Measurements from ENCODE around the gene AHCYL2. TPM values are rescaled to one million over a fixed set of nuclear protein-coding genes. Genes with fewer than 3 reads are reported as not detected.

AHCYL2 gene
- total RNA-seq, 1 donor = 8.6 TPM

GRCh38 chr7:129199406-129199805 is 25.4 kb upstream of the AHCYL2 start:
- DNase-seq (ENCODE audit: low read depth) = no peak
- H3K4me3 ChIP-seq (ENCODE audit: low read depth, low read length) = no peak overlapping the region
- no peak for TF ChIP-seq CTCF (IDR thresholded peaks at IDR 0.05; ENCODE audit: insufficient read depth, low read depth, low read length)

GRCh38 chr7:129202058-129202777 is 22.6 kb upstream of the AHCYL2 start:
- TF ChIP-seq CTCF (IDR thresholded peaks at IDR 0.05; ENCODE audit: insufficient read depth, low read depth, low read length) = no peak
- DNase-seq (ENCODE audit: low read depth) = no peak
- H3K4me3 ChIP-seq (ENCODE audit: low read depth, low read length) = no peak overlapping the region

- no peak overlapping the region for H3K4me3 ChIP-seq (ENCODE audit: low read depth, low read length)
- no peak for DNase-seq (ENCODE audit: low read depth)
- TF ChIP-seq CTCF (IDR thresholded peaks at IDR 0.05; ENCODE audit: insufficient read depth, low read depth, low read length) = no peak
Observed at GRCh38 chr7:129203050-129203741, 21.6 kb upstream of the AHCYL2 start.

GRCh38 chr7:129205126-129205818 is 19.6 kb upstream of the AHCYL2 start:
- TF ChIP-seq CTCF (IDR thresholded peaks at IDR 0.05; ENCODE audit: insufficient read depth, low read depth, low read length) = no peak
- H3K4me3 ChIP-seq (ENCODE audit: low read depth, low read length) = no peak overlapping the region
- DNase-seq (ENCODE audit: low read depth) = no peak

GRCh38 chr7:129205987-129206785 is 18.6 kb upstream of the AHCYL2 start:
- DNase-seq (ENCODE audit: low read depth) = no peak
- no peak overlapping the region for H3K4me3 ChIP-seq (ENCODE audit: low read depth, low read length)
- TF ChIP-seq CTCF (IDR thresholded peaks at IDR 0.05; ENCODE audit: insufficient read depth, low read depth, low read length) = no peak

GRCh38 chr7:129208667-129209066 is 16.2 kb upstream of the AHCYL2 start:
- no peak for TF ChIP-seq CTCF (IDR thresholded peaks at IDR 0.05; ENCODE audit: insufficient read depth, low read depth, low read length)
- no peak overlapping the region for H3K4me3 ChIP-seq (ENCODE audit: low read depth, low read length)
- DNase-seq (ENCODE audit: low read depth) = no peak
